T-cell (primary cell): ENCODE data around the gene ZC3H4. TPM values are rescaled to one million over a fixed set of nuclear protein-coding genes. Genes with fewer than 3 reads are reported as not detected.

Source experiments
- ATAC-seq, 4 experiments: fragments of 200-7000 bp in 3 of 4; fragments of 150-1000 bp in 1 of 4; cut with Tn5 transposase; replicated peaks in 1 of 4; 1 replicate in 3 of 4; 2 replicates in 1 of 4; pipeline ENCODE4 v1.10.0; 2021; ENCODE audit warnings: moderate library complexity in 3 of 4, mild to moderate bottlenecking in 2 of 4, moderate number of reproducible peaks in 1 of 4
- CTCF ChIA-PET, 2 donors: fragments of 300-600 bp; sonication (Branson Sonifier 250); formaldehyde crosslinking; loops; one replicate each; lab custom pipeline; 2022; ENCODE audit warnings: antibody characterized with exemption in 2 of 2; lab: Charles Lee
- POLR2A ChIA-PET, 2 donors: fragments of 300-600 bp; sonication (Branson Sonifier 250); formaldehyde crosslinking; loops; one replicate each; lab custom pipeline; 2022; ENCODE audit warnings: antibody characterized with exemption in 2 of 2; lab: Charles Lee
- DNase-seq, 35 experiments: peaks; one replicate each; pipeline versions ENCODE4 v3.0.0 to v3.0.0-alpha.2; 2013 to 2023
- H3K27ac ChIP-seq: one replicate; pipeline ENCODE4 v1.5.1; 2013; ENCODE audit warnings: low read length
- H3K27me3 ChIP-seq, 2 experiments: replicated peaks in 1 of 2; 1 replicate in 1 of 2; 2 replicates in 1 of 2; pipeline versions ENCODE4 v1.6.1 to v1.7.0; 2013; ENCODE audit warnings: low read length in 1 of 2, mixed read lengths in 1 of 2; ENCODE audit not compliant: control insufficient read depth in 2 of 2, insufficient read depth in 2 of 2; ENCODE audit errors: extremely low read depth in 1 of 2
- H3K36me3 ChIP-seq, 2 donors: 1 replicate in 1 of 2; 2 replicates in 1 of 2; pipeline versions ENCODE4 v1.6.1 to v1.7.0; 2013; ENCODE audit warnings: low read length in 1 of 2; ENCODE audit not compliant: control insufficient read depth in 2 of 2, insufficient read depth in 1 of 2; ENCODE audit errors: extremely low read depth in 1 of 2
- H3K4me1 ChIP-seq, 2 experiments: 1 replicate in 1 of 2; 2 replicates in 1 of 2; pipeline versions ENCODE4 v1.6.1 to v1.7.0; 2013; ENCODE audit warnings: low read length in 2 of 2, mixed read lengths in 1 of 2; ENCODE audit not compliant: insufficient read depth in 2 of 2, control insufficient read depth in 1 of 2; ENCODE audit errors: extremely low read depth in 1 of 2
- H3K4me3 ChIP-seq, 2 donors: 1 replicate in 1 of 2; 2 replicates in 1 of 2; pipeline versions ENCODE4 v1.5.1 to v1.7.0; 2013; ENCODE audit warnings: mild to moderate bottlenecking in 2 of 2, low read length in 1 of 2, moderate library complexity in 1 of 2; ENCODE audit not compliant: control insufficient read depth in 1 of 2; ENCODE audit errors: extremely low read depth in 1 of 2
- H3K9me3 ChIP-seq: 2 replicates; pipeline ENCODE4 v1.7.0; 2013
- H3K27ac Mint-ChIP-seq, 2 donors: one replicate each; pipeline ENCODE4 v1.8.0; 2020 to 2021; ENCODE audit warnings: mild to moderate bottlenecking in 2 of 2, mixed read lengths in 2 of 2
- H3K27me3 Mint-ChIP-seq, 2 donors: one replicate each; pipeline ENCODE4 v1.8.0; 2021 to 2022; ENCODE audit warnings: mixed read lengths in 2 of 2
- H3K36me3 Mint-ChIP-seq: one replicate; pipeline ENCODE4 v1.8.0; 2021; ENCODE audit warnings: mixed read lengths
- H3K4me1 Mint-ChIP-seq, 3 donors: one replicate each; pipeline ENCODE4 v1.8.0; 2020 to 2022; ENCODE audit warnings: mixed read lengths in 3 of 3, mild to moderate bottlenecking in 1 of 3
- H3K4me3 Mint-ChIP-seq, 3 donors: one replicate each; pipeline ENCODE4 v1.8.0; 2020 to 2022; ENCODE audit warnings: mild to moderate bottlenecking in 3 of 3, mixed read lengths in 3 of 3, moderate library complexity in 3 of 3
- H3K9me3 Mint-ChIP-seq, 3 donors: one replicate each; pipeline ENCODE4 v1.8.0; 2020 to 2022; ENCODE audit warnings: mixed read lengths in 3 of 3
- WGBS: methylation state at CpG from one replicate; pipeline ENCODE4 v1.1.5; 2013; ENCODE audit warnings: missing lambda C conversion rate; ENCODE audit not compliant: insufficient coverage; 5-methylcytosine and 5-hydroxymethylcytosine counted together
- total RNA-seq, 35 experiments: library from RNA in 6 of 35; stranded (reverse) in 6 of 35; fragments of 120-200 nt in 1 of 35; gene quantifications; one replicate each; pipeline versions ENCODE4 v1.2.1 to v1.2.4 and lab custom pipeline; 2013 to 2026

Gene ZC3H4
- total RNA-seq, 5 donors from 2014 or later (not counting 1 experiment from before 2014, with no cell fraction given): 64.0 to 81.4 (median 72.3) TPM

- DNase-seq (no peak), ATAC-seq (no peak)
- Histone ChIP-seq H3K4me3 (no peak overlapping the region), H3K27ac (peak overlapping the region; percentile 51), H3K4me1 (peaks cover 41 to 49% of the 10 kb centered on the region in 2 experiments), H3K36me3 (peaks cover 0 to 42% of the 10 kb centered on the region in 2 donors), H3K9me3 (no peaks in the 10 kb centered on the region), H3K27me3 (no peaks in the 10 kb centered on the region)
- peaks cover 44% of the 10 kb centered on the region for H3K36me3 Mint-ChIP-seq
- WGBS: 38% methylated on average over 1 of the region's 2 CpGs
- H3K27me3 Mint-ChIP-seq: no peaks in the 10 kb centered on the region
- peak overlapping the region in 1 of 3 donors; percentile 65 for H3K4me3 Mint-ChIP-seq
- ChIA-PET CTCF (interaction anchor here (0.6 to 3.5 kb wide), 7 partner anchors 12 to 447 kb away, joined by 3 to 23 read pairs (median 12); no protein-coding TSS in a partner anchor), POLR2A (no interaction called here)
- H3K27ac Mint-ChIP-seq: peak overlapping the region; percentile 92 to 95
- no peaks in the 10 kb centered on the region for H3K9me3 Mint-ChIP-seq
- peaks cover 63 to 65% (median 64%) of the 10 kb centered on the region in 3 donors for H3K4me1 Mint-ChIP-seq
Measured at GRCh38 chr19:47146920-47147319, 33.3 kb upstream of the ZC3H4 start.

GRCh38 chr19:47145639-47146486 is 32.3 kb upstream of the ZC3H4 start:
- 23% methylated on average over 3 of the region's 5 CpGs for WGBS
- DNase-seq (peak in 13 of 35 experiments; percentile 4 to 74 (median 23)), ATAC-seq (peak; percentile 92 to 98 (median 98))
- POLR2A ChIA-PET: interaction anchor here (0.6 to 1.0 kb wide), 14 partner anchors 8 to 1822 kb away, joined by 3 to 17 read pairs (median 8); no protein-coding TSS in a partner anchor
- Mint-ChIP-seq H3K4me1 (peaks cover 60 to 67% (median 65%) of the 10 kb centered on the region in 3 donors), H3K4me3 (peak overlapping the region; percentile 15 to 65 (median 22)), H3K9me3 (no peaks in the 10 kb centered on the region), H3K27ac (peak overlapping the region; percentile 92 to 95), H3K27me3 (no peaks in the 10 kb centered on the region), H3K36me3 (peaks cover 36% of the 10 kb centered on the region)
- Histone ChIP-seq H3K27me3 (no peaks in the 10 kb centered on the region), H3K4me1 (peaks cover 41 to 53% of the 10 kb centered on the region in 2 experiments), H3K4me3 (no peak overlapping the region), H3K9me3 (no peaks in the 10 kb centered on the region), H3K36me3 (peaks cover 0 to 38% of the 10 kb centered on the region in 2 donors), H3K27ac (peak overlapping the region; percentile 51)
- CTCF ChIA-PET: interaction anchor here (0.5 to 3.5 kb wide), 30 partner anchors 8 to 1541 kb away, joined by 3 to 23 read pairs (median 4); partner anchors contain the start of genes DHX34 (in 1 of the 2), INAFM1 (in 1 of the 2), SAE1 (in 1 of the 2) and ZC3H4 (in 1 of the 2)

GRCh38 chr19:47144630-47145029 is 31.1 kb upstream of the ZC3H4 start:
- H3K4me3 ChIP-seq: no peak overlapping the region
- no peaks in the 10 kb centered on the region for H3K9me3 ChIP-seq
- H3K27me3 Mint-ChIP-seq: no peaks in the 10 kb centered on the region
- 96% methylated on average over 8 of the region's 13 CpGs for WGBS
- no peak overlapping the region for H3K27ac ChIP-seq
- POLR2A ChIA-PET: no interaction called here
- peaks cover 28% of the 10 kb centered on the region for H3K36me3 Mint-ChIP-seq
- no peak overlapping the region for H3K4me3 Mint-ChIP-seq
- no peaks in the 10 kb centered on the region for H3K27me3 ChIP-seq
- peaks cover 50 to 65% (median 55%) of the 10 kb centered on the region in 3 donors for H3K4me1 Mint-ChIP-seq
- H3K9me3 Mint-ChIP-seq: no peaks in the 10 kb centered on the region
- peak overlapping the region in 1 of 2 donors; percentile 95 for H3K27ac Mint-ChIP-seq
- CTCF ChIA-PET: interaction anchor here (1.2 to 3.5 kb wide), 7 partner anchors 14 to 100 kb away, joined by 4 to 23 read pairs (median 8); partner anchors contain the start of gene ZC3H4 (in 1 of the 2)
- H3K4me1 ChIP-seq: peaks cover 38 to 49% of the 10 kb centered on the region in 2 experiments
- H3K36me3 ChIP-seq: peaks cover 0 to 29% of the 10 kb centered on the region in 2 donors
- ATAC-seq (no peak), DNase-seq (no peak)

- Histone ChIP-seq H3K4me3 (no peak overlapping the region), H3K9me3 (no peaks in the 10 kb centered on the region), H3K4me1 (peaks cover 28 to 43% of the 10 kb centered on the region in 2 experiments), H3K36me3 (peaks cover 0 to 28% of the 10 kb centered on the region in 2 donors), H3K27me3 (no peaks in the 10 kb centered on the region), H3K27ac (no peak overlapping the region)
- peaks cover 52 to 66% (median 57%) of the 10 kb centered on the region in 3 donors for H3K4me1 Mint-ChIP-seq
- no peaks in the 10 kb centered on the region for H3K27me3 Mint-ChIP-seq
- peak overlapping the region in 1 of 2 donors; percentile 75 for H3K27ac Mint-ChIP-seq
- H3K36me3 Mint-ChIP-seq: peaks cover 32% of the 10 kb centered on the region
- 94% methylated on average over 10 of the region's 11 CpGs for WGBS
- CTCF ChIA-PET: interaction anchor here in 1 of 2 donors (0.6 kb wide), 2 partner anchors 65 to 68 kb away, joined by 3 to 4 read pairs; no protein-coding TSS in a partner anchor
- H3K9me3 Mint-ChIP-seq: no peaks in the 10 kb centered on the region
- ATAC-seq (no peak), DNase-seq (no peak)
- POLR2A ChIA-PET: no interaction called here
- no peak overlapping the region for H3K4me3 Mint-ChIP-seq
Measured at GRCh38 chr19:47143322-47144073, 29.9 kb upstream of the ZC3H4 start.

GRCh38 chr19:47142779-47143178 is 29.2 kb upstream of the ZC3H4 start:
- Mint-ChIP-seq H3K27ac (peak overlapping the region; percentile 13 to 47), H3K27me3 (no peaks in the 10 kb centered on the region), H3K36me3 (peaks cover 28% of the 10 kb centered on the region), H3K9me3 (no peaks in the 10 kb centered on the region), H3K4me3 (no peak overlapping the region), H3K4me1 (peaks cover 51 to 63% (median 52%) of the 10 kb centered on the region in 3 donors)
- CTCF ChIA-PET: interaction anchor here in 1 of 2 donors (0.6 kb wide), 1 partner anchor 69 kb away, joined by 4 read pairs; no protein-coding TSS in a partner anchor
- DNase-seq (no peak), ATAC-seq (no peak)
- H3K36me3 ChIP-seq: peaks cover 0 to 26% of the 10 kb centered on the region in 2 donors
- H3K9me3 ChIP-seq: no peaks in the 10 kb centered on the region
- 100% methylated on average over 3 of the region's 5 CpGs for whole genome bisulfite sequencing
- POLR2A ChIA-PET: no interaction called here
- no peak overlapping the region for H3K27ac ChIP-seq
- H3K4me3 ChIP-seq: no peak overlapping the region
- no peaks in the 10 kb centered on the region for H3K27me3 ChIP-seq
- H3K4me1 ChIP-seq: peaks cover 22 to 37% of the 10 kb centered on the region in 2 experiments
